ENCODE data around the gene SERPINE1.

DNA sequence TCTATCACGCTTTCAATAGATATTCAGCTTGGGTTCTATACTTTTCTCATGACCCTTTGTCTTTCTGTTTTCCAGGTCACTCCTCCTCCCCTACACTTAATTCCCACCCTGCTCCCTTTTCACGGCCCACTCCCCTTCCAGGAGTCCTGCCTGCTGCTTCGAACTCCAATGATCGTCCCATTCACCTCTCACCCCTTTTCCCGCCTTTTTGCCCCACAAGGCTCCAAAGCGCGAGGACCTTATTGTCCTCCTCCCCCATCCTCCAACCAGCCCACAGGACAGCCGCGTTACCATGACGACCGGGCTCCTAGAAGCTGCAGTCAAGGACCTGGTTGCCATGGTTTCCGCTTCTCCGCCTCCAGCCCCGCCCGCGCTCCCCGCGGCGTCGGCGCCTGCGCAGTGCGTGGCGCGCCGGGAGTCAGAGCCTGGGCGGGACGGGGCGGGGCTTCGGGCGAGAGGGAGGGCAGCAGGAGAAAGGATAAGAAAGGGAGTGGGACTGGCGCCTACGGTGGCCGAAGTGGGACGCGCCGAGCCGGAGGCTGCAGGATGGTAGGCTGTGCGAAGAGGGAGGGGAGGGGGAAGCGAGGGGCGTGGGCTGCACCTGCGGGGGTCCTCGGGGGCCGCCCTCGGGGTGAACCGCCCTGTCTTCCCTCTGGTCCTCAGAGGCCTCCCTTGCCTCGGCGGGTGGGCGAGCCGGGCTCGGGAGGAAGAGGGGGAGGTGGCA, 27.2 kb downstream of the SERPINE1 start, which contains the start of gene AP1S1:
- TF ChIP-seq, protein P1, sequence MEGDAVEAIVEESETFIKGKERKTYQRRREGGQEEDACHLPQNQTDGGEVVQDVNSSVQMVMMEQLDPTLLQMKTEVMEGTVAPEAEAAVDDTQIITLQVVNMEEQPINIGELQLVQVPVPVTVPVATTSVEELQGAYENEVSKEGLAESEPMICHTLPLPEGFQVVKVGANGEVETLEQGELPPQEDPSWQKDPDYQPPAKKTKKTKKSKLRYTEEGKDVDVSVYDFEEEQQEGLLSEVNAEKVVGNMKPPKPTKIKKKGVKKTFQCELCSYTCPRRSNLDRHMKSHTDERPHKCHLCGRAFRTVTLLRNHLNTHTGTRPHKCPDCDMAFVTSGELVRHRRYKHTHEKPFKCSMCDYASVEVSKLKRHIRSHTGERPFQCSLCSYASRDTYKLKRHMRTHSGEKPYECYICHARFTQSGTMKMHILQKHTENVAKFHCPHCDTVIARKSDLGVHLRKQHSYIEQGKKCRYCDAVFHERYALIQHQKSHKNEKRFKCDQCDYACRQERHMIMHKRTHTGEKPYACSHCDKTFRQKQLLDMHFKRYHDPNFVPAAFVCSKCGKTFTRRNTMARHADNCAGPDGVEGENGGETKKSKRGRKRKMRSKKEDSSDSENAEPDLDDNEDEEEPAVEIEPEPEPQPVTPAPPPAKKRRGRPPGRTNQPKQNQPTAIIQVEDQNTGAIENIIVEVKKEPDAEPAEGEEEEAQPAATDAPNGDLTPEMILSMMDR (IDR thresholded peaks at IDR 0.05; ENCODE audit: low read length), result no peak
- TF ChIP-seq EZH2phosphoT487 (IDR thresholded peaks at IDR 0.05; ENCODE audit: low read length) (no peak), EZH2 (optimal IDR thresholded peaks at IDR 0.05; ENCODE audit: low read depth, low read length) (no peak)
